ENCODE data around the gene CKS1B. TPM values are rescaled to one million over a fixed set of nuclear protein-coding genes. Genes with fewer than 3 reads are reported as not detected.

CKS1B gene
- polyA plus RNA-seq, 2 of the 4 experiments (the other 2 are of a cell fraction): 356 to 725 TPM

DNA sequence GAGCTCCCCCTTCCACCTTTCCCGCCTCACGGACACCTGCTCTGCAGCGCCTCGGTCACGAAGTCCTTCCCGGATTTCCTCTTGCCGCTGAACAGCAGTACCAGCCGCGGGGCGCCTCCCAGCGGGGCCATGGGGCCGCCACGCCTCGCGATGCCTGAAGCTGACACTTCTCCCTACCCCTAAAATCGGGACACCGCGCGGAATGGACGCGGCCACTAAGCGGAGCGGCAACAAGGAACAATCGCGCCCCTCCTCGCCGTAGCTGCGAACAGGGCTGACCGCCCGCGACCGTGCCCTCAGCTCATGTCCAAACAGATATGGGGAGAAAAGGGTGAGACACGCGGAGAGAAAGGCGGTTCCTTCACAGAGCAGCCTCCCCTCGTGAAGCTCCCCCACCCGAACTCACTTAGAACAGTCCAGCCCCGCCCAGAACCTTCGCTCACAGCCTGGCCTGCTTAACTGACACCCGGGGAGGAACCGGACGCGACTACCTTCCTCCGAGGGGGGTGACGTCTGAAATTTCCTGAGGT, 37.9 kb upstream of the CKS1B start, which contains the start of gene PMVK (continued):
- TF ChIP-seq, protein P1, sequence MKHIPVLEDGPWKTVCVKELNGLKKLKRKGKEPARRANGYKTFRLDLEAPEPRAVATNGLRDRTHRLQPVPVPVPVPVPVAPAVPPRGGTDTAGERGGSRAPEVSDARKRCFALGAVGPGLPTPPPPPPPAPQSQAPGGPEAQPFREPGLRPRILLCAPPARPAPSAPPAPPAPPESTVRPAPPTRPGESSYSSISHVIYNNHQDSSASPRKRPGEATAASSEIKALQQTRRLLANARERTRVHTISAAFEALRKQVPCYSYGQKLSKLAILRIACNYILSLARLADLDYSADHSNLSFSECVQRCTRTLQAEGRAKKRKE (CRISPR knock-in tag; IDR thresholded peaks at IDR 0.05; ENCODE audit: low read depth): peak; percentile 91
- TF ChIP-seq, protein P2, sequence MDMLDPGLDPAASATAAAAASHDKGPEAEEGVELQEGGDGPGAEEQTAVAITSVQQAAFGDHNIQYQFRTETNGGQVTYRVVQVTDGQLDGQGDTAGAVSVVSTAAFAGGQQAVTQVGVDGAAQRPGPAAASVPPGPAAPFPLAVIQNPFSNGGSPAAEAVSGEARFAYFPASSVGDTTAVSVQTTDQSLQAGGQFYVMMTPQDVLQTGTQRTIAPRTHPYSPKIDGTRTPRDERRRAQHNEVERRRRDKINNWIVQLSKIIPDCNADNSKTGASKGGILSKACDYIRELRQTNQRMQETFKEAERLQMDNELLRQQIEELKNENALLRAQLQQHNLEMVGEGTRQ (IDR thresholded peaks at IDR 0.05): no peak
- TF ChIP-seq GATA3 (IDR thresholded peaks at IDR 0.05; ENCODE audit: borderline replicate concordance) (peak; percentile 84), BHLHE40 (IDR thresholded peaks at IDR 0.05; ENCODE audit: low read depth, low read length) (0 out of 2 replicates have a peak, but pooled peaks have one; percentile 30), KDM1A (IDR thresholded peaks at IDR 0.05; ENCODE audit: low read depth) (no peak), FOXS1 (CRISPR knock-in tag; IDR thresholded peaks at IDR 0.05) (peak; percentile 78)

DNA sequence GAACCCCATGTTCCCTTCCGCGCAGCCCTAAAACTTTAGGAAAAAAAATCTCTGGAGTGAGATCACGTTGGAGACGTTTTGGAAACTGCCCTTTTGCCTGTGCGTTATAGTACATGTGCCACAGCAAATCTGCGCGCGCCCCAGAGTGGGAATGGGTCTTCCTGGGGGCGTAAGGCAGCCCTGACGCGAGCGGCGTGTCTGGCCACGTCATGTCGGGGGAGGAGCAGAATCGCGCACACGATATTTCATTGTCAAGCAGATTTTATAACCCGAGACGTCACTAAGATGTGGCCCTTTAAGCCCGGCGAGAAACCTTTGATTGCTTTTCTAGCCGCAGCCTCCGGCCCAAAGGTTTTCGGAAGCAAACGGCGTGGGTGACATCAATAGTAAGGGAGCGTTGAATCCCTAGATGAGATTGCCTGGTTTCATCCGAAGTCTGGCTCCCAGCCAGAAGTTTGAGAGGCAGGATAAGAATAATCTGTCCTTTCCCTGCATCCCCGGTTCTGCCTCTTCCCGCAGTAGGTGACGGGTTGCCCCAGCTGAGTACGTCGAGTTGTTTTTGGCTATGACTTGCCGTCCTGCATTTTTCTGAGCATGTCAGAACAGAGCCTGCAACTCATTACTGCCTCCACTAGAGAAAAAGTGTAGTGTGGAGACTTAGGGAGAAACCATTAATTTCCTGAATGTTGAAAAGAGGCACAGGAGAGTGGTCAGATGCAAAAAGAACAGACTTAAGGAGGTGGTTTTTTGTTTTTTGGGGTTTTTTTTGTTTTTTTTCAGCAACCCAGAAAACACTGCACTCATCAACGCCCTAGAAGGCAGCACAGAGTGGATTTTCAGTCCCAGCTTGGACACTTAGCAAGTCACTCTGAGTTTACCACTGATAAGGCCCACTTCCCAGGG, 37.1 kb upstream of the CKS1B start:
- Histone ChIP-seq H3K4me2 (peak overlapping the region; percentile 92), H3K4me1 (peaks cover 17% of the 10 kb centered on the region), H3K27ac (peak overlapping the region; percentile 97 to 98), H3K4me3 (peak overlapping the region; percentile 61), H3K9me3 (no peaks in the 10 kb centered on the region)
- no peak for FAIRE-seq
- ChIA-PET CTCF (interaction anchor here (0.6 to 4.3 kb wide), 18 partner anchors 9 to 456 kb away, joined by 3 to 20 read pairs (median 4); partner anchors contain the start of genes PBXIP1 and PYGO2), POLR2A (interaction anchor here (0.9 to 1.5 kb wide), 9 partner anchors 8 to 458 kb away, joined by 3 to 7 read pairs (median 4); partner anchors contain the start of genes PBXIP1 and SHC1)
- DNase-seq (ENCODE audit: low read depth in 1 of 2, low spot score in 1 of 2): peak; percentile 94 to 96
- ATAC-seq: peak; percentile 84 to 85
- 2% methylated on average over 36 of the region's 36 CpGs for WGBS (ENCODE audit: missing lambda C conversion rate)
- TF ChIP-seq GATA3 (IDR thresholded peaks at IDR 0.05; ENCODE audit: borderline replicate concordance): peak; percentile 84; the same call in 1 of the 2 replicates
- peak; percentile 47 for TF ChIP-seq MAFK (IDR thresholded peaks at IDR 0.05; ENCODE audit: partially characterized antibody)
- TF ChIP-seq RNF2 (IDR thresholded peaks at IDR 0.05; ENCODE audit: borderline replicate concordance, low read depth): no peak
- TF ChIP-seq CBX2 (IDR thresholded peaks at IDR 0.05; ENCODE audit: borderline replicate concordance, low read depth): peak; percentile 90; the same call in 1 of the 2 replicates
- no peak for TF ChIP-seq FOSB (CRISPR knock-in tag; IDR thresholded peaks at IDR 0.05)
- no peak for TF ChIP-seq CTCF (IDR thresholded peaks at IDR 0.05)
- no peak for TF ChIP-seq NR3C1 (IDR thresholded peaks at IDR 0.05)
- peak; percentile 36; the same call in 1 of the 2 replicates for TF ChIP-seq POLR2A (IDR thresholded peaks at IDR 0.05; ENCODE audit: low read length)
- TF ChIP-seq KDM5A (IDR thresholded peaks at IDR 0.05): no peak
- TF ChIP-seq CHD2 (IDR thresholded peaks at IDR 0.05; ENCODE audit: low read length, partially characterized antibody): no peak
- no peak for TF ChIP-seq FOSL2 (IDR thresholded peaks at IDR 0.05)
- peak; percentile 46 for TF ChIP-seq FOSL2 (CRISPR knock-in tag; IDR thresholded peaks at IDR 0.05)
- TF ChIP-seq JUN (IDR thresholded peaks at IDR 0.05): peak in 1 of 2 experiments; percentile 46; a peak in 2 of 5 replicates
- no peak for TF ChIP-seq EHMT2 (IDR thresholded peaks at IDR 0.05; ENCODE audit: low read depth)
- no peak for TF ChIP-seq RAD21 (conservative IDR thresholded peaks at IDR 0.05 in 1 of 2, IDR thresholded peaks at IDR 0.05 in 1 of 2)
- TF ChIP-seq ESRRA (IDR thresholded peaks at IDR 0.05; ENCODE audit: borderline replicate concordance, low read length): no peak; the same call in 1 of the 2 replicates
- TF ChIP-seq, protein P3, sequence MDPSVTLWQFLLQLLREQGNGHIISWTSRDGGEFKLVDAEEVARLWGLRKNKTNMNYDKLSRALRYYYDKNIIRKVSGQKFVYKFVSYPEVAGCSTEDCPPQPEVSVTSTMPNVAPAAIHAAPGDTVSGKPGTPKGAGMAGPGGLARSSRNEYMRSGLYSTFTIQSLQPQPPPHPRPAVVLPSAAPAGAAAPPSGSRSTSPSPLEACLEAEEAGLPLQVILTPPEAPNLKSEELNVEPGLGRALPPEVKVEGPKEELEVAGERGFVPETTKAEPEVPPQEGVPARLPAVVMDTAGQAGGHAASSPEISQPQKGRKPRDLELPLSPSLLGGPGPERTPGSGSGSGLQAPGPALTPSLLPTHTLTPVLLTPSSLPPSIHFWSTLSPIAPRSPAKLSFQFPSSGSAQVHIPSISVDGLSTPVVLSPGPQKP (IDR thresholded peaks at IDR 0.05; ENCODE audit: low read depth, low read length): no peak
- TF ChIP-seq HEYL (CRISPR knock-in tag; IDR thresholded peaks at IDR 0.05): no peak
- no peak for TF ChIP-seq CHD4 (IDR thresholded peaks at IDR 0.05; ENCODE audit: borderline replicate concordance)
- no peak for TF ChIP-seq HES2 (IDR thresholded peaks at IDR 0.05)
- TF ChIP-seq, protein P4, sequence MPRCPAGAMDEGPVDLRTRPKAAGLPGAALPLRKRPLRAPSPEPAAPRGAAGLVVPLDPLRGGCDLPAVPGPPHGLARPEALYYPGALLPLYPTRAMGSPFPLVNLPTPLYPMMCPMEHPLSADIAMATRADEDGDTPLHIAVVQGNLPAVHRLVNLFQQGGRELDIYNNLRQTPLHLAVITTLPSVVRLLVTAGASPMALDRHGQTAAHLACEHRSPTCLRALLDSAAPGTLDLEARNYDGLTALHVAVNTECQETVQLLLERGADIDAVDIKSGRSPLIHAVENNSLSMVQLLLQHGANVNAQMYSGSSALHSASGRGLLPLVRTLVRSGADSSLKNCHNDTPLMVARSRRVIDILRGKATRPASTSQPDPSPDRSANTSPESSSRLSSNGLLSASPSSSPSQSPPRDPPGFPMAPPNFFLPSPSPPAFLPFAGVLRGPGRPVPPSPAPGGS (IDR thresholded peaks at IDR 0.05): no peak
- no peak for TF ChIP-seq NFE2L2 (conservative IDR thresholded peaks at IDR 0.05; ENCODE audit: low read length)
- TF ChIP-seq RFX5 (IDR thresholded peaks at IDR 0.05): 0 out of 2 replicates have a peak, but pooled peaks have one; percentile 51
- TF ChIP-seq, protein P5, sequence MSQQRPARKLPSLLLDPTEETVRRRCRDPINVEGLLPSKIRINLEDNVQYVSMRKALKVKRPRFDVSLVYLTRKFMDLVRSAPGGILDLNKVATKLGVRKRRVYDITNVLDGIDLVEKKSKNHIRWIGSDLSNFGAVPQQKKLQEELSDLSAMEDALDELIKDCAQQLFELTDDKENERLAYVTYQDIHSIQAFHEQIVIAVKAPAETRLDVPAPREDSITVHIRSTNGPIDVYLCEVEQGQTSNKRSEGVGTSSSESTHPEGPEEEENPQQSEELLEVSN (IDR thresholded peaks at IDR 0.05; ENCODE audit: borderline replicate concordance, low read depth): no peak
- peak; percentile 70 for TF ChIP-seq PHF8 (IDR thresholded peaks at IDR 0.05; ENCODE audit: borderline replicate concordance, low read depth)
